Effector memory CD4-positive, alpha-beta T cell (primary cell): ENCODE measurements around the gene MAVS.
A peak's percentile ranks its signal among the peaks of the same experiment; 100 is the strongest.
"Not testable (repeated sequence)": the region's sequence is repeated elsewhere in the genome, so short reads cannot be mapped to it uniquely, and the experiment has no call there.

Experiments
- DNase-seq, 3 donors: peaks; one replicate each; pipeline ENCODE4 v3.0.0-alpha.2; 2020
- H3K27ac ChIP-seq: 2 replicates; pipeline ENCODE4 v1.7.0; 2013; ENCODE audit warnings: mild to moderate bottlenecking, low read length, moderate library complexity; ENCODE audit not compliant: insufficient read depth, poor library complexity, severe bottlenecking
- H3K27me3 ChIP-seq: replicated peaks from 2 replicates; pipeline ENCODE4 v1.7.0; 2013; ENCODE audit warnings: mild to moderate bottlenecking, low read length; ENCODE audit not compliant: insufficient read depth, control insufficient read depth, poor library complexity, severe bottlenecking
- H3K36me3 ChIP-seq: 2 replicates; pipeline ENCODE4 v1.7.0; 2013; ENCODE audit warnings: mild to moderate bottlenecking, low read length, moderate library complexity; ENCODE audit not compliant: control insufficient read depth, insufficient read depth
- H3K4me1 ChIP-seq: 2 replicates; pipeline ENCODE4 v1.7.0; 2013; ENCODE audit warnings: low read length, mild to moderate bottlenecking; ENCODE audit not compliant: control insufficient read depth, insufficient read depth, poor library complexity, severe bottlenecking
- H3K4me3 ChIP-seq: 2 replicates; pipeline ENCODE4 v1.7.0; 2013; ENCODE audit warnings: low read length, low read depth, mild to moderate bottlenecking; ENCODE audit not compliant: insufficient read depth, poor library complexity, severe bottlenecking
- H3K9me3 ChIP-seq: 2 replicates; pipeline ENCODE4 v1.7.0; 2013; ENCODE audit warnings: mild to moderate bottlenecking, low read length, moderate library complexity; ENCODE audit not compliant: control insufficient read depth

Gene MAVS

GRCh38 chr20:3843990-3844619, 2.5 kb upstream of the MAVS start:
- not testable (repeated sequence) for DNase-seq, H3K36me3 ChIP-seq, H3K4me1 ChIP-seq, H3K4me3 ChIP-seq, H3K27me3 ChIP-seq, H3K27ac ChIP-seq, H3K9me3 ChIP-seq

- H3K36me3 ChIP-seq: no peaks in the 10 kb centered on the region
- no peak for DNase-seq
- no peaks in the 10 kb centered on the region for H3K27me3 ChIP-seq
- H3K4me1 ChIP-seq: peaks cover 7% of the 10 kb centered on the region
- H3K9me3 ChIP-seq: no peaks in the 10 kb centered on the region
- peak overlapping the region; percentile 78 for H3K27ac ChIP-seq
- H3K4me3 ChIP-seq: peak overlapping the region; percentile 94
Measured at GRCh38 chr20:3846378-3846739, 275 bp upstream of the MAVS start.

- Histone ChIP-seq H3K4me3 (peak overlapping the region; percentile 94), H3K27ac (peak overlapping the region; percentile 78), H3K36me3 (no peaks in the 10 kb centered on the region), H3K4me1 (peaks cover 7% of the 10 kb centered on the region), H3K9me3 (no peaks in the 10 kb centered on the region), H3K27me3 (no peaks in the 10 kb centered on the region)
- no peak for DNase-seq
Measured at GRCh38 chr20:3847429-3847940, 851 bp downstream of the MAVS start.

- Histone ChIP-seq H3K9me3 (no peaks in the 10 kb centered on the region), H3K27ac (no peak overlapping the region), H3K27me3 (no peaks in the 10 kb centered on the region), H3K4me3 (no peak overlapping the region), H3K4me1 (peaks cover 7% of the 10 kb centered on the region), H3K36me3 (no peaks in the 10 kb centered on the region)
- no peak for DNase-seq
Measured at GRCh38 chr20:3848565-3848964, 1.9 kb downstream of the MAVS start.

GRCh38 chr20:3854462-3854871, 7.8 kb downstream of the MAVS start:
- no peaks in the 10 kb centered on the region for H3K4me1 ChIP-seq
- H3K27me3 ChIP-seq: no peaks in the 10 kb centered on the region
- H3K27ac ChIP-seq: no peak overlapping the region
- no peaks in the 10 kb centered on the region for H3K9me3 ChIP-seq
- peaks cover 18% of the 10 kb centered on the region for H3K36me3 ChIP-seq
- no peak overlapping the region for H3K4me3 ChIP-seq
- DNase-seq: no peak

GRCh38 chr20:3857405-3857804, 10.8 kb downstream of the MAVS start:
- Histone ChIP-seq H3K9me3 (no peaks in the 10 kb centered on the region), H3K4me1 (no peaks in the 10 kb centered on the region), H3K27ac (no peak overlapping the region), H3K27me3 (no peaks in the 10 kb centered on the region), H3K4me3 (no peak overlapping the region), H3K36me3 (peaks cover 30% of the 10 kb centered on the region)
- no peak for DNase-seq

- no peaks in the 10 kb centered on the region for H3K9me3 ChIP-seq
- no peak overlapping the region for H3K27ac ChIP-seq
- DNase-seq: no peak
- H3K36me3 ChIP-seq: peaks cover 43% of the 10 kb centered on the region
- no peaks in the 10 kb centered on the region for H3K4me1 ChIP-seq
- no peak overlapping the region for H3K4me3 ChIP-seq
- no peaks in the 10 kb centered on the region for H3K27me3 ChIP-seq
Measured at GRCh38 chr20:3858689-3859088, 12.1 kb downstream of the MAVS start.

- peaks cover 68% of the 10 kb centered on the region for H3K36me3 ChIP-seq
- H3K9me3 ChIP-seq: no peaks in the 10 kb centered on the region
- DNase-seq: no peak
- no peak overlapping the region for H3K27ac ChIP-seq
- H3K27me3 ChIP-seq: no peaks in the 10 kb centered on the region
- no peak overlapping the region for H3K4me3 ChIP-seq
- H3K4me1 ChIP-seq: no peaks in the 10 kb centered on the region
Measured at GRCh38 chr20:3861191-3861590, 14.6 kb downstream of the MAVS start.

- no peaks in the 10 kb centered on the region for H3K9me3 ChIP-seq
- no peak overlapping the region for H3K27ac ChIP-seq
- no peak overlapping the region for H3K4me3 ChIP-seq
- no peaks in the 10 kb centered on the region for H3K27me3 ChIP-seq
- H3K4me1 ChIP-seq: no peaks in the 10 kb centered on the region
- H3K36me3 ChIP-seq: peaks cover 71% of the 10 kb centered on the region
- no peak for DNase-seq
Measured at GRCh38 chr20:3862333-3862732, 15.7 kb downstream of the MAVS start.

- Histone ChIP-seq H3K27me3 (no peaks in the 10 kb centered on the region), H3K9me3 (no peaks in the 10 kb centered on the region), H3K4me1 (no peaks in the 10 kb centered on the region), H3K27ac (no peak overlapping the region), H3K36me3 (peaks cover 61% of the 10 kb centered on the region), H3K4me3 (no peak overlapping the region)
- no peak for DNase-seq
Measured at GRCh38 chr20:3863317-3863716, 16.7 kb downstream of the MAVS start.
